GM04504 (cell line): ENCODE data around the gene BBLN.

Experiments
- DNase-seq: peaks from one replicate; pipeline ENCODE4 v3.0.0-alpha.2; 2012; ENCODE audit warnings: low read depth

The BBLN gene

DNA sequence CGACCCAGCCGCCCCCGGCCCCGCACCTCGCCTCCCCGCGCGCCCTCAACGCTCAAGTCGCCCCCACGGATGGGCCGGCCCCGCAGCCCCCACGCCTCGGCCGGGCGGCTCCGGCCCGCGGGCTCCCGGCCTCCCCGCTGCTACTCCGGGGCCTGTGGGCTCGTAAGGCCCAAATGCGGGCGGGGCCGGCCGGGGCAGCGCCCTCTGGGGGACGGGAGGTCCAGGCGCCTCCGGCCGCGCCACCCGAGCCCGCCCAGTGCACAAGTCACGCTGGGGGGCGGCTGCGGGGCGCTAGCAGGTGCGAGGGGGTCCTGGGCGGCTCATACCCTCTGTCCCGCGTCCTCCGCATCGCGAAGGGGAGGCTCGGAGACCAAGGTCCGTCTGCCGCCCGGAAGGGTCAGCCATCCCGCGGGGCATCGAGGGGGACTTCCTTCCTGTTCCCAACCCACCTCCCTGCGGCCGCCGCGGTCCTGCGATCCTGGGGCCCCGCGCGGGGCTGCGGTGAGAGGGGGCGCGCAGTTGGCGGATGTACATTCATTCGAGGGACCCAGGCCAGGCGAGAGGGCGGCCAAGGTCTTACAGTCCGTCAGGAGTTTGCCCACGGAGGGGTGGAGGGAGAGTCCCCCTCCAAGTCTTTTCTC, 31.5 kb downstream of the BBLN start, which contains the start of gene CIZ1:
Gene CIZ1, minus strand, starts transcription at position 167 of the 641 bp plus-strand sequence. CDS start 715 bp downstream, outside the sequence.
- peak; percentile 45 for DNase-seq

DNA sequence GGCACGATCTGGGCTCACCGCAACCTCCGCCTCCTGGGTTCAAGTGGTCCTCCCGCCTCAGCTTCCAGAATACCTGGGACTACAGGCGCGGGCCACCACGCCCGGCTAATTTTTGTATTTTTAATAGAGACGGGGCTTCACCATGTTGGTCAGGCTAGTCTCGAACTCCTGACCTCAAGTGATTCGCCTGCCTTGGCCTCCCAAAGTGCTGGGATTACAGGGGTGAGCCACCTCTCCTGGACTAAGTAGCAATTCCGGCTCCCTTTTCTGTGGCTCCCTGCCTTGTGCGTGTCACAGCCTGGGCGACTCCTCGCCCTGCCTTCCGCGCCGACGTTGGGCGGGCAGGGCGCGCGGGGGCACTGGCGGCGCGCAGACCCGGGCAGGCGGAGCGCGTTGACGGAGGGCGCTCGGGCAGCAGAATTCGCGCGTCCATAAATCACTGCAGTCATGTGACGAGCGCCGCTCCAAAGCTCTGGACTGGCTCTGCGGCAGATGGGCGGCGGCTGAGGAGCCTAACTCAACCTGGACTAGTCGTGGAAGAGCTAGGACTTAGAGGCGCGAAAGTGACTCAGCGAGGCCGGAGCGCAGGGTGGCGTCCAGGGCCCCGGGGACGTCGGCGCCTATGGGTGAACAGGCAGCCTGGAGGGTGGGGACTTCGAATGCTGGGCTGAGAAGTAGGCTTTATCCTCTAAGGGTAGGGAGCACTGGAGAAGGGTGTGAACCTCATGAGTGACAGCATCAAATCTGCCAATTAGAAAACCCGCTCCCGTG, 32.7 kb downstream of the BBLN start:
- DNase-seq = peak; percentile 88

DNA sequence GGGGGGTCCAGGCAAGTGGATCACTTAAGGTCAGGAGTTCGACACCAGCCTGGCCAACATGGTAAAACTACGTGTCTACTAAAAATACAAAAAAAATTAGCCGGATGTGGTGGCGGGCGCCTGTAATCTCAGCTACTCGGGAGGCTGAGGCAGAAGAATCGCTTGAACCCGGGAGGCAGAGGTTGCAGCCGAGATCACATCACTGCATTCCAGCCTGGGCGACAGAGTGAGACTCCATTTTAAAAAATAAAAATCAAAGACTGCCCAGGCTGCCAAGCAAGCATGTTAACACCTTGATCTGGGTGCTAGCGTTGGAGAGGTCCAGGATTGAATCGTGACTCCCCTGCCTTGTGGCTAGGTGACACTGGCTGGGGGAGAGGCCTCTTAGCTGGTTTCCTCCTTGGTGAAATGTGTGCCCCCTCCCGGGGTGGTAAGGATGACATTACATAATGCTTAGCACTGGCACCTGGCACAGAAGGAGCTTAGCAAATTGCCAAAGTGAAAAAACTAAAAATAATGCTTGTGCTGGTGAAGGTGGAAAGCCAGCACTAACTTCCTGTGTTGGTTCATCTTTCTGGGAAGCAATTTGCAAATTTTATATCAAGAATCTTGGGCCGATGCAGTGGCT, 33.5 kb downstream of the BBLN start:
- DNase-seq = no peak

DNA sequence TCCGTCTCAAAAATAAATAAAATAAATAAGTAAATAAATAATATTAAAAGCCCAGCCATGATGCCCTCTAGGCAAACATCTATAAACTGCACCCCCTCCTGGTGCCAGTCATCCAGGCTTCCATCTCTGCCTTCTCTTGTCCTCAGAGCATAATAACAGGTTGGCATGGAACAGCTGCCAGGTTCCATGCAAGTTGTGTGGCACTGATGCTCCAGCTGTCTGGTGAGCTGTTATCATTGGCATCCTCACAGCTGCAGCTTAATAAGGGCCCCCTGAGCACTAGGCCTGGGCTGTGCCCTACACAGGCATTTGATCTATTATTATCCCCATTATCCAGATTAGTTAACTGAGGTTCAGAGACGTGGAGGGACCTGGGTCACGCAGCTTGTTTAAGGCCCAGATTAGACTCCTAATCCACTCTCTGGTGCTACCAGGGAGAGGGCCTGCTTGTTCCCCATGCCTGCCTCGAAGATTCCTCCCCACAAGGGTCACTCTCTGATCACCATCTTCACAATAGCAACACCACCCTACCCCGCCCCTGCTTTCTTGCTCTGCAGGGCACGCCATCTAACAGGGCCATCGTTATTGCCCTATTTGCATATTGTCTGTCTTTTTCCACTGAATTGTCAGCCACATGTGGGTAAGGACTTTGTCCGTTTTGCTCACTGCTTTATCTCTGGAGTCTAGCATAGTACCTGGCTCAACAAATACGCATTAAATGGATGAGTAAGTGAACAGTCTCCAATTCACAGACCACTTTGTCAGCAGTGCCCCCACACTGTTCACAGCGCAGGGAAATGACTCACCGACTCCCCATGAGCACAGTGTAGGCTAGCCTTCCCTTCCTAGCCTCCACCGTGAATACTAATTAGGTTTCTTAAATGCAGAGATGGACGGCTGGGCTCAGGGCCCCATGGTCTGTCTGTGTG, 41.6 kb downstream of the BBLN start:
- no peak for DNase-seq

DNA sequence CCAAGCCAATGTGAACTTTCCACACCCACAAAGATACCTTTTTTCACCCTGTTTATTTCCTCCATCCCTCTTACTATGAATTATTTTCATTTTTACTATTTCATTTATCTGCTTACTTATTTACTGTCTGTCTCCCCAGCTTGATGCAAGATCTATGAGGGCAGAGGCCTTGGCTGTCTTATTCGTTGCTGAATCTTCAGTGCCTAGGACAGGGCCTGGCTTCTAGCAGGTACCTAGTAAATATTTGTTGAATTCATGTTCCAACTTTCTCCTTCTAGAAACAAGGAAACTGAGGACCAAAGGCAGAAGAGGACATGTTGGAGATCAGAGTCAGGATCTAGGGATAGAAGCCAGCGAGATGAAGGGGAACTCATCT, 42.6 kb downstream of the BBLN start:
- no peak for DNase-seq

DNA sequence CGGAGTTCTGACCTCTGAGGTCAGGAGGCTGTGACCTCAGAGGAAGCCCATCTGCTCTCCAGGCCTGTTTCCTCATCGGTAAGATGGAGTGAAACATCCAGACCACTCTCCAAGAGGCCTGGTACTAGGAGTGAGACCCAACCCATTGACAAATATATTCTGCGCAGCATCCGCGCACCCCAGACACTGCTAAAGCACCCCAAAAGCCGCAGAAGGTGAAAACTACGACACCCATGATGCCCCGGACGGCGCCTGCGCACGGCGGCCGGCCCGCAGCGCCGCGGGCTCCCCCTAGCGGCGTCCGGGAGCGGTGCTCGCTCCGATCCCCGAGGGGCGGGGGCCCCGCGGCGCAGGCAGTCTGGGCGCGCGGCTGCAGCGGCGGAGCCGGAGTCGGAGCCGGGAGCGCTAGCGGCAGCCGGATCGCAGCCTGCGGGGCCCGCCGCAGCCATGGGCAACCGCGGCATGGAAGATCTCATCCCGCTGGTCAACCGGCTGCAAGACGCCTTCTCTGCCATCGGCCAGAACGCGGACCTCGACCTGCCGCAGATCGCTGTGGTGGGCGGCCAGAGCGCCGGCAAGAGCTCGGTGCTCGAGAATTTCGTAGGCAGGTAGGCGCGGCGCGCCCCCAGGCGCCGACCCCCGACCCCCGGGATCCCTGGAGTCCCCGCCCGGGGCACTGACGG, 43.1 kb downstream of the BBLN start, which contains the start of gene DNM1:
Gene DNM1, plus strand, starts transcription at position 356 of the 683 bp plus-strand sequence. Its CDS starts 92 bp downstream, at position 448.
- DNase-seq = no peak

DNA sequence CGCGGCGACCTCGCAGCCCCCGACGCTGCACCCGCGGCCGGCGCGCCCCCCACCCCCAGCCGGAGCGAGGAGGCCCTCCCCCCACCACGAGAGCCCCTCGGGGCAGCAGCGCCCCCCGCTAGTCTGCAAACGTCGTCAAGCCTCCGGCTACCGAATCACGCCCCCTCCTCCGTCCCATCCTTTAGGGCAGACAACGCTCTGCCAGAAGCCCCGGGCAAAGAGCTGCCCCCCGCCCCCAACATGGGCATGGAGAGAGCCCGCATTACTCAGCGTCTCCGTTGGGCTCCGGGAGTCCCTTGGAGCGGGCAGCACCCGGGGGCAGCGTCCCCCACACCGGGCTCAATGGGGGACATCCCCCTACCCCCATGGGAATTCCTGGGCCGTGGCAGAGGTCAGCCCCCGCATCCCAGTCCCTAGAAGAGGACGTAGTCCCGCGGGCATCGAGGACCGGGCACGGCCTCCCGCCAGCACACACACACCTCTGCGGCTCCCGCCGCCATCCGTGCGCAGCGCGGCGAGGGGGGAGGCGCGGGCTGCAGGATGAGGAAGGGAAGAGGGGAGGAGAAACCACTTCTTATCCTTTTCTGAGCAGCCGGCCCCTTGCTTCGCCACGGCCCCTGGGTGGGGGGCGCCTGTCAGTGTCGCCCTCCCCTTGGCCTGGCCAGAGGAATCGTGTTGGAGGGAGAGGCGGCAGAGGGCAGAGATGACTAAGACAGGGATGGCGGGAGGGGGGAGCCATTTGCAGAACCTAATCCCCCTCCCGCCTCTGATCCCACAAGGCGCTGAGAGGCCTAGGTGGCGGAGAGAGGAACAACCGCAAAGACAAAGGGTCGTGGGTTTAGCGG, 43.9 kb downstream of the BBLN start:
- DNase-seq = no peak

DNA sequence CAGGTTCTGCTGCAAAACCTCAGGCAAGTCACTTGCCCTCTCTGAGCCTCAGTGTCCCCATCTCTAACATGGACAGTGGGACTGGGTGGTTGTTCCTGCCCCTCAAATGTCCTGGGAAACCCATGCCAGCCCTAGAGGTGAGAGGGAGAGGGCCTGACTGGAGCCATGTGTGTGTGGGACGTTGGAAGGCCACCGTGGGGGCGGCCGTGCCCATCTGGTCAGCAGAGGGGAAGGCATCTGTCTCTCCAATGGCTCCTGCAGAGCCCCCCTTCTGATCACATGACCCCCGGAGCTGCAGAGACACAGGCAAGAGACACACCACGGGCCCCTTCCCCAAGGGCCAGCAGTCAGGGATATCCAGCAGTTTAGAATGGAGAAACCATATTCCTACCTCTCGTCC, 44.8 kb downstream of the BBLN start:
- DNase-seq = no peak

DNA sequence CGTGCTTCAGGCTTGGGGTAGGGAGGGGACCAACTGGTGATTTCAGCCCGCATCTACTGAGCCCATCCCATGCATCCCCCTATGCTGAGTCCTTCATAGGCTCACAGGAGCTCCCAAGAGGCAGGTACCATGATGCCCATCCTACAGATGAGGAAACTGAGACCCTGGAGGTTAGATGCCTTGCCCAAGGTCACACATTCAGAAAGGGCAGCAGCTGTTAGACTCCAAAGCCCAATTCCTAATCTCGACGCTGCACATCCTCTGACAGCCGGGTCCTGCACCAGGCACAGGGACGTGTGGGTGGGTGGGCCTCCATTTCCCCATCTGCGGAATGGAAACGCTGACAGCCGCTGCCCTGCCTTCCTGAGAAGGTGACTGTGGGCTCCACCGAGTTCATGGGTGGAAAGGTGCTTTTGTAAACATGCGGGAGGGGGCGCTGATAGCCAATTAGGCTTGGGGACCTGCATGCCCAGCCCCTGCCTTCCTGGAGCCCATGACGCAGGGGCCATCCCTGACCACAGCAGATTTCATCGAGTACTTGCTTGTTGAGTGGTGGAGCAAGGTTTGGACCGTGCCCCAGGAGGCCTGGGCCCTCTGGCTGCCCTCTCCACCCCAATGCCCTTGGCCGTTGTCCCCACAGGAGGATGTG, 45.4 kb downstream of the BBLN start:
- DNase-seq = no peak

DNA sequence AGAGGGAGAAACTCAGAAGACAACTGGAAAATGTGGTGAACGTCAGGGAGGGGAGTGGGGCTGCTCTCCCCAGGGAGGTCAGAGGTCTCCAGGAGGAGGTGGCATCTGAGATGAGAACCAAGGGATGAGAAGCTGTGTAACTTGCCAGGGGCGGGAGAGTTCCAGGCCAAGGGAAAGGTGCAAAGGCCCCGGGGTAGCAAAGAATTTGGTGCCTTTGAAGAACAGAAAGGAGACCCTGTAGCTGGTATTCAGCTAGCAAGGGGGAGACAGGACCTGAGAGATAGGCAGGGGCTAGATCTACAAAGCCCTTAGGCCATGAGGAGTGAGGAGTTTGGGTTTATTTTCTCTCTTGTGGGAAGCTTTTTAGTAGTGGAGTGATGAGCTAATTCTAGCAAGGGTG, 46.4 kb downstream of the BBLN start:
- no peak for DNase-seq

DNA sequence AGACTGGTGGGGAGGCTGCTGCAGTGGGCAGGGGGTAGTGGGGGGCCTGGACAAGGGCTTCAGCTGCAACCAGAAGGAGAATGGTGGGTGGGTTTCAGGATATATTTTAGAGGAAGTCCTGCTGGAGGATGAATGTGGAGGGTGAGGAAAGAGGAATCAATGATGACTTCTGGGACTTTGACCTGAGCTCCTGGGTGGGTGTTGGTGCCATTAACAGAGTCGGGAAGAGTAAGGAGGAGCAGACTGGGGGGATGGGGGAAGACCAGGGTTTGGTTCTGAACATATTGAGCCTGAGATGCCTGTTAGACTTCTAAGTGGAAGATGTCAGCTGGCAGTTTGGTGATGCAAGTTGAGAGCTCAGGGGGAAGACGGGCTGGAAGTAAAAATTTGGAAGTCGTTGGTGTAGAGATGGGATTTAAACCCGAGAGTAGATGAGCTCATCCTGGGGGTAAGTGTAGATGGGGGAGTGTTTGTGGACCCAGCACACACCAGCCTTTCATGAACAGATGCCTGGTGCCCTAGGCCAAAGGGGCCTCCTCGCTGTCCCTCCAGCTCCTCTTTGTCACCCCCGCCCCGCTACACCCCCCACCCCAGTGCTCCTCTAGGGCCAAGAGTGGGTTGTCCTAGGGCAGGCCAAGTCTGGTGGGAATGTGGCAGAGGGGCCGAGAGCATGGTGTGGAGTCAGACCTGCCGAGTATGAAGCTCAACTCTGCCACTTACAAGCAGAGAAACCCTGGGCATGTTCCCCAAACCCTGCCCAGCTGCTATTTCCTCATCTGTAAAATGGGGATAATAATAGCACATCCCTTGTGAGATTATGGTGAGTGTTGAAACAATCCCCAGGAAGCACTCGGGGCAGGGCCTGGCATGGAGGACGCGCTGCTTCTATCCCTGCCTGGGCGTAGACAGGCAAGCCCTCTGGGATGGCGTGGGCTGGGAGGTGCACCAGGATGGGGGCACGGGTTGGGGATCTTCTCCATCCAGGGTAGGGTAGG, 47.1 kb downstream of the BBLN start:
- DNase-seq = no peak

DNA sequence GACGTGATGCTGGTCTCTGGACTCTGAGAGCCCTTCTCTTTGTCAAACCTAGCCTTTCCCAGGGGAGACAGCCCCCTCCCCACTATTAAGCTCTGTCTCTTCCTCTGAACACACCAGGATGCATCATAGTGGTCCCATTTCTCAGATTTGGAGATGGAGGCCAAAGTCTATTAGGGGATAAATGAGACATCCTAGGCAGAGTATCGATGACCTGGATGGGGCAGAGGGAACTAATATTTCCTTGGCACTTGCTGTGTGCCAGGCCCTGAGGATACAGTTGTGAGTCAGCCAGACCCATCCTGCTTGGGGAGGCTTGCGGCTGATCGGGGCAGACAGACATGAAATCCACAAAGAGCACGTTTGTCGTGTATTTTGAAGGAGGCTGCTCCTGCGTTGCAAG, 48.3 kb downstream of the BBLN start:
- DNase-seq = no peak

DNA sequence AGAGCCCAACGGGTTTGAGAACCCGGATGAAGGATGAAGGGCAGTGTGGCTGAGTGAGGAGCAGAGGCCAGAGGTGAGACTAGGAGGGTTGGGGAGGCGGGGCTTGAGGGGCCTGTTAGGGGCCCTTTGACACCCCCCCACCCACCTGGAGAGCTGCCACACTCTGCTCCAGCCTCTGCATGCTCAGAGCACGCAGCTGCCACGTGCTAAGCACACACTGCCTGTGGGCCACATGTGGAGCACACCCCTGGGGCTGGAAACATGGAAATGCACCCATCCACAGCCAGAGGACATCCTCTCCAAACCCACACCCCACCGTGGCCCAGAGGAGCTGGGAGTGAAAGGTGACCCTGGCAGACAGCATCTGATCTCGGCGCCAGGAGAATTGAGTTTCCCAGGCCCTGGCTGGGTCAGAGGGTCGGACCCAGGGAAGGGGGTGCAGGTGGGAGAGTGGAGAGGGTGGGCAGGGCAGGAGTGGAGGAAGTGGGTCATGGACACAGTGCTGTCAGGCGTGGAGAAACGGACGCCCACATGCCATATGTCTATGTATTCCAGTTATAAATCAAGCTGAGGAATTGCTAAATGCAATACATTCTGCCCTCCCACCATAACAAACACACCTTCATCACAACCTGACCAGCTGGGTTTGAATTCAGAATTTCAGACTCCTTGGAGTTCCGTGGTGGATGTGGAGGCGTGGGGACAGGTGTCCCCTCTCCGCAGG, 49.0 kb downstream of the BBLN start:
- DNase-seq = no peak

DNA sequence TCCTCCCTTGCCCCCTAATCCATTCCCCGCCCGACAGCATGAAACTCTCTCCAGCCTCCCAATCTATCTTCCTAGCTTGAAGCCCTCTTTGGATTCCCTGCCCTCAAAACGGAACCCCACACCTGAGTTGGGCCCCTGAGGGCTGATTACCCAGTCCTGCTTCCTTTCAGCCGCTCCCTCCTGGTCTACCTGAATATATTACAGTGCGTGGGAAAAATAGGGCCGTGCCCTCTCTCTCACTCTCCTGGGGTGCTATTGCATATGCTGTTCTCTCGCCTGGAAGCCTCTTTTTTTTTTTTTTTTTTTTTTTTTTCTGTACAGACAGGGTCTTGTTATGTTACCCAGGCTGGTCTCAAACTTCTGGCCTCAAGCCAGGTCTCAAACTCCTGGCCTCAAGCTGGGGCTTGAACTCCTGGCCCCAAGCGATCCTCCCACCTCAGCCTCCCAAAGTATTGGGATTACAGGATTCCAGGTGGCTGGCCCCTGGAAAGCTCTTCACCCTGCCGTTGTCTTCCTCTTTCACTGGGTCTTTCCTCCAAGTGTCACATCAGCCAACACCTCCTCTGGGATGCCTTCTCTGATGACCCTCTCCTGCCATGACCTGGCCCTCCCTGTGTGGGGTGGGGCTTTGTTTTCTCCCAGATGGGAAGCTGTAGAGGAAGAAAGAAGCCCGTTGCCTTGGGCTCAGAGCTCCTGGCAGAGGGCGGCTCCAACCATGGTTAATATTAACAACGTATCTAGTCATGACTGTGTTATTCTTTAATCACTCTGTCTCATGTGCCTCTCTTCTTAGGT, 51.3 kb downstream of the BBLN start:
- no peak for DNase-seq

DNA sequence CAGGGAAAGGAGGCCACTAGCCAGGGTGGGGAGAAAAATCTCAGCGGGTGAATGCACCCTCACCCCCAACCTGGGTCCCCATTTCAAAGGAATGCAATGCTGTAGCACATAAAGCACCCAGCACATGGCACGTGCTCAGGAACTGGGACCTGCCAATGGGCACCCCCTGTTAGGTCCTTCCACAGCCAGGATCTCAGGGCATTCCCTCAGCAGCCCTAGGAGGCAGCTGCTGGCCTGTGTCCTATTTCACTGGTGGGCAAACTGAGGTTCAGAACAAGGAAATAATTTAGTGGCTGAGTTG, 51.9 kb downstream of the BBLN start:
- no peak for DNase-seq
